Mesothelial cell of epicardium (in vitro differentiated cells): Measurements from ENCODE around the gene OAF. TPM values are rescaled to one million over a fixed set of nuclear protein-coding genes. Genes with fewer than 3 reads are reported as not detected.

Experiments used
- DNase-seq, 2 experiments: peaks; one replicate each; pipeline ENCODE4 v3.0.0; 2021; ENCODE audit warnings: low spot score in 2 of 2; ENCODE audit not compliant: unreplicated experiment in 2 of 2
- H3K27ac Mint-ChIP-seq: 2 replicates; pipeline ENCODE4 v1.8.0; 2021; ENCODE audit warnings: mixed read lengths
- H3K27me3 Mint-ChIP-seq: 2 replicates; pipeline ENCODE4 v1.8.0; 2021; ENCODE audit warnings: low read depth, mixed read lengths
- H3K36me3 Mint-ChIP-seq: 2 replicates; pipeline ENCODE4 v1.8.0; 2021; ENCODE audit warnings: mixed read lengths
- H3K4me1 Mint-ChIP-seq: 2 replicates; pipeline ENCODE4 v1.8.0; 2021; ENCODE audit warnings: mixed read lengths
- H3K4me3 Mint-ChIP-seq: 2 replicates; pipeline ENCODE4 v1.8.0; 2021; ENCODE audit warnings: mild to moderate bottlenecking, moderate library complexity, mixed read lengths
- H3K9me3 Mint-ChIP-seq: 2 replicates; pipeline ENCODE4 v1.8.0; 2021; ENCODE audit warnings: mixed read lengths
- total RNA-seq: library from RNA; stranded (reverse); gene quantifications from 3 replicates; pipeline ENCODE4 v1.2.1, GENCODE V29; 2021
- TF ChIP-seq, protein P1 (sequence below): fragments of 200-600 bp; sonication (generic); IDR thresholded peaks from one replicate; pipeline ENCODE4 v1.5.0; 2021; ENCODE audit warnings: antibody characterized with exemption; ENCODE audit not compliant: unreplicated experiment

OAF gene
- total RNA-seq, 1 donor from 2014 or later = 32.2 TPM

DNA sequence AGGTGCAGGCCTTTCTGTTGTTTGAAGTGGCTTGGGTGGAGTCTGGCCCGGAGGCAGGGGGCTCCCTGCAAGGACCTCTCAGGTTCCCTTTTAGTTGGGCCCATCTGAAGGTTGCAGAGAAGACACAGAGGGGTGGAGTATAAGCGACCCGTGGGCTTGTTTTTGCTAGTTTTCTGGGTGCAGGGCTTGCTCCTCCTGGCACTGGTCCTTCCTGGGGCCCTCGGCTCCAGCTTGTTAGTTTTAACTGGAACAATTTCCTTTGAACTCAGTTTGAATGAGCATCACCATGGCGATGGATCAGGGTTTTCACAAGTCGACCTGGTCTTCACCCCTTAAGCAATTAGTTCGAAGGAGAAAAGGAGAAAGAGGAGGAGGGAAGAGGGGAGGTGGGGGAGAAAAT is 28.5 kb upstream of the OAF start:
- Mint-ChIP-seq H3K36me3 (no peaks in the 10 kb centered on the region), H3K27ac (peak overlapping the region; percentile 52), H3K4me1 (peaks cover 62% of the 10 kb centered on the region), H3K27me3 (no peaks in the 10 kb centered on the region), H3K4me3 (no peak overlapping the region), H3K9me3 (no peaks in the 10 kb centered on the region)
- peak in 1 of 2 experiments; percentile 29 for DNase-seq
- TF ChIP-seq, protein P1, sequence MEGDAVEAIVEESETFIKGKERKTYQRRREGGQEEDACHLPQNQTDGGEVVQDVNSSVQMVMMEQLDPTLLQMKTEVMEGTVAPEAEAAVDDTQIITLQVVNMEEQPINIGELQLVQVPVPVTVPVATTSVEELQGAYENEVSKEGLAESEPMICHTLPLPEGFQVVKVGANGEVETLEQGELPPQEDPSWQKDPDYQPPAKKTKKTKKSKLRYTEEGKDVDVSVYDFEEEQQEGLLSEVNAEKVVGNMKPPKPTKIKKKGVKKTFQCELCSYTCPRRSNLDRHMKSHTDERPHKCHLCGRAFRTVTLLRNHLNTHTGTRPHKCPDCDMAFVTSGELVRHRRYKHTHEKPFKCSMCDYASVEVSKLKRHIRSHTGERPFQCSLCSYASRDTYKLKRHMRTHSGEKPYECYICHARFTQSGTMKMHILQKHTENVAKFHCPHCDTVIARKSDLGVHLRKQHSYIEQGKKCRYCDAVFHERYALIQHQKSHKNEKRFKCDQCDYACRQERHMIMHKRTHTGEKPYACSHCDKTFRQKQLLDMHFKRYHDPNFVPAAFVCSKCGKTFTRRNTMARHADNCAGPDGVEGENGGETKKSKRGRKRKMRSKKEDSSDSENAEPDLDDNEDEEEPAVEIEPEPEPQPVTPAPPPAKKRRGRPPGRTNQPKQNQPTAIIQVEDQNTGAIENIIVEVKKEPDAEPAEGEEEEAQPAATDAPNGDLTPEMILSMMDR = no peak

DNA sequence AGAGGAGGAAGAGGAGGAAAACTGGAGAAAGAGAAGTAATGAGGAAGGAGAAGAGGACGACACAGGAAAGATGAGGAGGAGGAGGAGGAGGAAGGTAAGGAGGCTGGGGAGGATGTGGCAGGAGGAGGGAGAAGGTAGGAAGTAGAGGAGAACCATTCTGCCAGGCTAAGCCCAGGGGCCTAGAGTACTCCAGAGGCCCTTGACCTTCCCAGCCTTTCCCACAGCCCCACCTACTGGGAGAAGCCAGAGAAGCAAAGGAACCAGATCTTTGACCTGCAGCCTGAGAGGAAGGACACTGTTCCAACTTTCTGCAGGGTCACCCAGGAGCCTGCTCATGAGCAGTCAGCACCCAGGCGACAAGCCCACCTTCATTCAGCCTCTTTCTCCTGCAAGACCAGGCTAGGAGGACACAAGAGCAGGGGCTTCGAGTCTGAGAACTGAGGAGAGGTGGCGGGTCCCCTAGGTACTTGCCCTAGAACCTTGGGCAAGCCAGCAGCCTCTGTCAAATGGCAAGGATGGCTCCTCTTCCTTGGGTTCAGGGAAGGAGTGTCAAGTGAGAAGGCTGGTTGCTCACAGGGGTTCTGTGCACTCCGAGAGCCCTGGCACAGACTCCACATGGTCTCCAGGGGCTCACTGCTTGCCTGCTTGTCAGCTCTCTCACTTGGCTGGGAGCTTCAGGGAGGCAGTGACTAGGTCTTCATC is 27.9 kb upstream of the OAF start:
- Mint-ChIP-seq H3K36me3 (no peaks in the 10 kb centered on the region), H3K4me1 (peaks cover 68% of the 10 kb centered on the region), H3K27ac (peak overlapping the region; percentile 52), H3K27me3 (no peaks in the 10 kb centered on the region), H3K4me3 (no peak overlapping the region), H3K9me3 (no peaks in the 10 kb centered on the region)
- TF ChIP-seq, protein P1 = no peak
- DNase-seq = peak in 1 of 2 experiments; percentile 29

DNA sequence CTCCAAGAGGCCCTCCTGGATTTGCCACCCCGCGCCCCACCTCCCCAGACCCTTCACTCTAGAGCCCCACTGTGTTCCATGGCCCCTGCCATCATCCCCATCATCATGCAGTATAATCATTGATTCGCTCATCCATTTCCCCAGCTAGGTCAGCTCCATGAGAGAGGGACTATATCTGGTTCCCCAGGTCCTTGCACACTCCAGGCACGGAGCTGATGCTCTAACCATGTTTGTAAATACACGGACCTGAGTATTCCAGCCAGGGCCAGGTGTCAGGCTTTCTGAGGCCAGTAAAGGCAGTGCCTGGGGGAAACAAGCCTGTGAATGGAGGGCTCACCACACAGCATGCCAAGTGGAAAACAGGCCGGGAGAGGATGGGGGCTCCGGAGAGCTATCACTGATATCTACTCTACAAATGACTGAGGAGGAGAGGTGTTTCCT is 27.1 kb upstream of the OAF start:
- no peaks in the 10 kb centered on the region for H3K36me3 Mint-ChIP-seq
- TF ChIP-seq, protein P1 = no peak
- peaks cover 65% of the 10 kb centered on the region for H3K4me1 Mint-ChIP-seq
- no peaks in the 10 kb centered on the region for H3K27me3 Mint-ChIP-seq
- H3K9me3 Mint-ChIP-seq = no peaks in the 10 kb centered on the region
- no peak overlapping the region for H3K27ac Mint-ChIP-seq
- DNase-seq = peak in 1 of 2 experiments; percentile 22
- no peak overlapping the region for H3K4me3 Mint-ChIP-seq

DNA sequence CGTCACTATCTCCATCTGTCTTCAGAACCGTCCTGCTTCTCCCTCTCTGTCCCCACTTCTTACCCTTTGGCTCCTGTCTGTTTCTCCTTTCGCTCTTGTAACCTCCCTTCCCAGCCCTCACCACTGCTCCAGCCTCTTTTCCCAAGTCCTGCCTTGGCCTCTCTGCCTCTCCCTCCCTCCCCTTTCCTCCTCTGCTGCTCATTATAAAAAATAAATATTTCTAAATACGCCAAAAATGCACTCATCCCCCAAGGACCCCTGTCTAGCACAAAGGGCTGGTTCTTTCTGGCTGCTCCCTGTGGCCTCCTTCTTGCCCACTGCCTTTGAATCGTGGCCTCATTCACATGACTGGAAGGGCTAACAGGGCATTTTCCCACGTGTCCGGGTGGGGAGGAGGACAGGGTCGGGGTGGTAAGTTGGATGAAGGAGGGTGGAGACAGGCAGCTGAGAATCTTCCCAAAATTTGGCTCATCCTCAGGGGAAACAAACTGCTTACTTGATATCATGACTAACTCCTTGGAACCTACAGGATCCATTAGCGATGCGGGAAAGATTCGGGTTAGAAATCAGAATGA is 26.4 kb upstream of the OAF start:
- peak overlapping the region; percentile 53 for H3K27ac Mint-ChIP-seq
- H3K4me1 Mint-ChIP-seq = peaks cover 59% of the 10 kb centered on the region
- H3K27me3 Mint-ChIP-seq = peaks cover 1% of the 10 kb centered on the region
- DNase-seq = no peak
- no peaks in the 10 kb centered on the region for H3K36me3 Mint-ChIP-seq
- TF ChIP-seq, protein P1 = no peak
- peak overlapping the region; percentile 15 for H3K4me3 Mint-ChIP-seq
- H3K9me3 Mint-ChIP-seq = no peaks in the 10 kb centered on the region

DNA sequence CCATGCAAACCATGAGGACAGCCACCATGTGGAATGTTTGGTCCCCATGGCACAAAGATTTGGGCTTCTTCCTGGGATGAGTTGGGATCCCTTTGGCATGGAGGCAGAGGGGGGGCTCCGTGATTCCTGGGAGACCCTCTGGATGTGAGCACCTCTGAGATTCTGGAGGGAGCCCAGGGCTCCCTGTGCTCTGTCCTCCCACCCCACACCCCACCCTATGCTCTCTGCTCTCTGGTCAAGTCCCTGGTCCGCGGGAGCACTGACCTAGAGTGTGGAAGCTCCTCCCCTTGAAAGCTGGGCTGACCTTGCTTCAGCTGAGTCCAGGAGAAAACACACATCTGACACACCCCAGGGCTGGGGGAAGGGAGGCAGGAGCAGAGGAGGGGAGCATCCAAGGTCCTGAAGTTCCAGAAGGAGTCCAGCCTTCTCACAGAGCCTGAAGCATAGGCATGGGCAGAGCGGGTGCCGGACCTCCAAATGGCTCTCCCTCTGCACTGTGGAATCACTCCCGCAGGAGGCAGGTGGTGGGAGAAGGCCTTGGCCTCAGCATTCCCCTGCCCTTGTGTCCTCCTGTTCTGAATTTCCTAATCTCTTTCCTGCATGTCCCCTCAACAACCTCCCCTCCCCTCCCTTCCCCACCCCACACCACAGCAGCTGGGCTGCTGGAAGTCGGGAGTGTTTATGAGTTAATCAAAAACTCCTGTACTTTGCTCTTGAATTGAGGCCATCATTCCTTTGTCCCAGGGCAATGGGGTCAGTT is 25.7 kb upstream of the OAF start:
- H3K9me3 Mint-ChIP-seq = no peaks in the 10 kb centered on the region
- peaks cover 56% of the 10 kb centered on the region for H3K4me1 Mint-ChIP-seq
- no peaks in the 10 kb centered on the region for H3K36me3 Mint-ChIP-seq
- TF ChIP-seq, protein P1 = no peak
- H3K4me3 Mint-ChIP-seq = no peak overlapping the region
- peak overlapping the region; percentile 85 for H3K27ac Mint-ChIP-seq
- no peak for DNase-seq
- peaks cover 3% of the 10 kb centered on the region for H3K27me3 Mint-ChIP-seq
